K562 (cell line): ENCODE measurements around the gene PNPLA2. TPM values are rescaled to one million over a fixed set of nuclear protein-coding genes. Genes with fewer than 3 reads are reported as not detected.

Experiments used
- ATAC-seq: fragments of 200-7000 bp; cut with Tn5 transposase; 3 replicates; pipeline ENCODE4 v1.9.1; 2020; ENCODE audit warnings: moderate library complexity
- BruUV-seq: library from RNA; stranded (reverse); fragments of 400-500 nt; replicated peaks from 2 replicates; lab custom pipeline; 2021; lab: Mats Ljungman, UMichigan
- CTCF ChIA-PET: fragments of 300-600 bp; formaldehyde crosslinking; extraction: SDS; loops from one replicate; lab custom pipeline; 2021; ENCODE audit warnings: low intra/inter-chr PET ratio; lab: Yijun Ruan, JAX
- POLR2A ChIA-PET: fragments of 300-600, 350-650 bp; sonication (Branson Sonifier 250); formaldehyde crosslinking; extraction: SDS; loops from one replicate; lab custom pipeline; 2021; ENCODE audit warnings: antibody characterized with exemption, inconsistent platforms; lab: Yijun Ruan, JAX
- DNase-seq, 4 experiments: peaks; one replicate each; pipeline versions ENCODE4 v3.0.0 to v3.0.0-alpha.2; 2011 to 2018; ENCODE audit warnings: low spot score in 3 of 4, mixed read lengths in 3 of 4; ENCODE audit errors: extremely low read depth in 1 of 4
- FAIRE-seq: peaks from 2 replicates; lab custom pipeline; 2011; peaks lifted over from hg19 to GRCh38; lab: Jason Lieb, UNC
- H2AFZ ChIP-seq: 2 replicates; pipeline ENCODE4 v1.6.0; 2011; ENCODE audit warnings: low read depth, low read length, control low read depth, inconsistent platforms
- H3K27ac ChIP-seq: fragments of 200-600 bp; 3 replicates; pipeline ENCODE4 v1.8.0; 2011; ENCODE audit warnings: low read depth, mild to moderate bottlenecking, control low read depth, inconsistent platforms, low read length, moderate library complexity, mixed read lengths; ENCODE audit errors: extremely low read depth
- H3K27me3 ChIP-seq, 2 experiments: fragments of 300-600 bp in 1 of 2; 2 replicates in 1 of 2; 3 replicates in 1 of 2; pipeline versions ENCODE4 v1.6.0 to v1.8.0; 2011; ENCODE audit warnings: inconsistent platforms in 2 of 2, low read length in 2 of 2, mild to moderate bottlenecking in 1 of 2, mixed read lengths in 1 of 2, moderate library complexity in 1 of 2; ENCODE audit not compliant: control insufficient read depth in 2 of 2, insufficient read depth in 2 of 2
- H3K36me3 ChIP-seq: fragments of 300-600 bp; 3 replicates; pipeline ENCODE4 v1.8.0; 2011; ENCODE audit warnings: mild to moderate bottlenecking, low read length, inconsistent platforms; ENCODE audit not compliant: control insufficient read depth, insufficient read depth
- H3K4me1 ChIP-seq, 2 experiments: fragments of 200-600 bp in 1 of 2; replicated peaks in 1 of 2; 2 replicates in 1 of 2; 3 replicates in 1 of 2; pipeline versions ENCODE4 v1.5.1 to v1.8.0; 2011; ENCODE audit warnings: inconsistent platforms in 2 of 2, low read length in 2 of 2, mild to moderate bottlenecking in 1 of 2, mixed read lengths in 1 of 2, moderate library complexity in 1 of 2; ENCODE audit not compliant: control insufficient read depth in 2 of 2, insufficient read depth in 2 of 2
- H3K4me2 ChIP-seq: 2 replicates; pipeline ENCODE4 v1.6.1; 2011; ENCODE audit warnings: low read length, control low read depth, inconsistent platforms, mixed read lengths; ENCODE audit not compliant: insufficient read depth
- H3K4me3 ChIP-seq: fragments of 200-600 bp; sonication (generic), shearing (Covaris generic); 2 replicates; pipeline ENCODE4 v1.5.1; 2016; ENCODE audit warnings: control low read depth, inconsistent platforms
- H3K79me2 ChIP-seq: fragments of 200-600 bp; 3 replicates; pipeline ENCODE4 v1.8.0; 2011; ENCODE audit warnings: low read length, inconsistent platforms; ENCODE audit not compliant: control insufficient read depth, insufficient read depth
- H3K9ac ChIP-seq, 2 experiments: 2 replicates each; pipeline versions ENCODE4 v1.6.0 to v1.6.1; 2011; ENCODE audit warnings: low read depth in 2 of 2, low read length in 2 of 2, control low read depth in 1 of 2, inconsistent platforms in 1 of 2, mild to moderate bottlenecking in 1 of 2, mixed read lengths in 1 of 2; ENCODE audit not compliant: insufficient read depth in 1 of 2
- H3K9me1 ChIP-seq: one replicate; pipeline ENCODE4 v1.6.0; 2011; ENCODE audit warnings: inconsistent platforms, mild to moderate bottlenecking, low read length, moderate library complexity; ENCODE audit not compliant: control insufficient read depth, insufficient read depth
- H3K9me3 ChIP-seq: replicated peaks from 2 replicates; pipeline ENCODE4 v1.5.1; 2011; ENCODE audit warnings: low read depth, low read length, inconsistent platforms; ENCODE audit not compliant: control insufficient read depth, insufficient read depth
- H4K20me1 ChIP-seq: replicated peaks from 2 replicates; pipeline ENCODE4 v1.6.1; 2011; ENCODE audit warnings: low read length, inconsistent platforms, mixed read lengths; ENCODE audit not compliant: control insufficient read depth, insufficient read depth
- HNRNPLL ChIP-seq: fragments of 200-400 bp; formaldehyde crosslinking; IDR thresholded peaks from 2 replicates; pipeline ENCODE4 v1.6.1; 2017; ENCODE audit warnings: low read length, low read depth, mild to moderate bottlenecking; ENCODE audit not compliant: poor library complexity, severe bottlenecking
- POLR2G ChIP-seq: fragments of 200-400 bp; formaldehyde crosslinking; IDR thresholded peaks from 2 replicates; pipeline ENCODE4 v1.6.1; 2017; ENCODE audit warnings: low read depth, mild to moderate bottlenecking, antibody characterized with exemption, low read length, moderate library complexity
- SRSF7 ChIP-seq: fragments of 200-400 bp; formaldehyde crosslinking; optimal IDR thresholded peaks from 2 replicates; pipeline ENCODE3; 2017; ENCODE audit warnings: mild to moderate bottlenecking, low read depth, low read length
- WGBS: fragments of 100-300 bp; shearing (Covaris generic); methylation state at CpG from one replicate; pipeline ENCODE4 v1.1.6; 2016; ENCODE audit warnings: low coverage, mixed read lengths; ENCODE audit not compliant: insufficient coverage; ENCODE audit errors: missing lambda C conversion rate; 5-methylcytosine and 5-hydroxymethylcytosine counted together
- in situ Hi-C: fragments of 300-500 bp; cut with MboI; formaldehyde crosslinking; loops from 4 replicates; pipeline ENCODE4 v1.15.0; 2018; ENCODE audit warnings: inconsistent platforms, mixed read lengths
- intact Hi-C: fragments of 100-400 bp; cut with micrococcal nuclease; formaldehyde crosslinking; loops from 2 replicates; pipeline ENCODE4 v1.14.2; 2022
- polyA plus RNA-seq, 8 experiments: library from polyadenylated mRNA; depleted of rRNA in 4 of 8; stranded (reverse) in 5 of 8; unstranded in 3 of 8; fragments of >200 nt; fragmentation: Nextera tagmentation in 2 of 8; fragmentation: Illumina TruSeq in 1 of 8; extraction: Ambion mirVana in 2 of 8; extraction: Trizol in 1 of 8; gene quantifications; 2 replicates each; pipeline versions ENCODE4 v1.2.1 to v1.2.3, GENCODE V29; 2011 to 2014; ENCODE audit warnings: inconsistent platforms in 1 of 8, missing spikeins in 1 of 8
- total RNA-seq, 7 experiments: library from RNA; depleted of rRNA in 6 of 7; stranded (reverse); fragments of >200 nt in 6 of 7; fragmentation: Illumina TruSeq in 2 of 7; extraction: Trizol in 2 of 7; gene quantifications; 2 replicates each; pipeline versions ENCODE4 v1.2.1 to v1.2.3, GENCODE V29; 2011 to 2021; ENCODE audit warnings: low replicate concordance in 1 of 7
- TF ChIP-seq, protein P1 (sequence below): fragments of 450-650 bp; formaldehyde crosslinking; IDR thresholded peaks from 2 replicates; pipeline ENCODE4 v1.4.0; 2020; ENCODE audit warnings: mild to moderate bottlenecking, moderate library complexity

PNPLA2 gene
- total and polyA plus RNA-seq, 9 of the 15 experiments (the other 6 are each of a cell fraction or from before 2014, with no cell fraction given), result 0.39 to 87.1 (median 8.4) TPM

DNA sequence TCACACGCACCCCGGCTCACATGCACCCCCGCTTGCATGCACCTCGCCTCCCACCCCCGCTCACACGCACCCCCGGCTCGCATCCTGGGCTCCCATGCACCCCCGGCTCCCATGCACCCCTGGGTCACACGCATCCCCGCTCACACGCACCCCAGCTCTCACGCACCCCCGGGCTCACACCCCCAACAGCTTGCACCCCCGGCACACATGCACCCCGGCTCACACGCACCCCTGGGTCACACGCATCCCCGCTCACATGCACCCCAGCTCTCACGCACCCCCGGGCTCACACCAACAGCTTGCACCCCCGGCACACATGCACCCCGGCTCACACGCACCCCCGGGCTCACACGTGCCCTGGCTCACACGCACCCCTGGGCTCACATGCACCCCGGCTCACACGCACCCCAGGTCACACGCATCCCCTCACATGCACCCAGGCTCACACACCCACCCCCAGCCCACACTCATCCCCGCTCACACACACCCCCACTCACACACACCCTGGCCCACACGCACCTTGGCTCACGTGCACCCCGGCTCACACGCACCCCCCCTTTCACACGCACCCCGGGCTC lies 40.1 kb downstream of the PNPLA2 start:
- Histone ChIP-seq H3K9me1 (peaks cover 5% of the 10 kb centered on the region), H3K36me3 (no peaks in the 10 kb centered on the region), H3K79me2 (no peaks in the 10 kb centered on the region), H4K20me1 (peaks cover 17% of the 10 kb centered on the region), H3K9me3 (no peaks in the 10 kb centered on the region), H3K27ac (no peak overlapping the region), H2AFZ (no peak overlapping the region), H3K4me2 (no peak overlapping the region), H3K9ac (no peak overlapping the region; a peak in 1 of 4 replicates), H3K4me3 (no peak overlapping the region), H3K4me1 (peaks cover 14 to 95% of the 10 kb centered on the region in 2 experiments), H3K27me3 (no peaks in the 10 kb centered on the region)
- TF ChIP-seq, protein P1, sequence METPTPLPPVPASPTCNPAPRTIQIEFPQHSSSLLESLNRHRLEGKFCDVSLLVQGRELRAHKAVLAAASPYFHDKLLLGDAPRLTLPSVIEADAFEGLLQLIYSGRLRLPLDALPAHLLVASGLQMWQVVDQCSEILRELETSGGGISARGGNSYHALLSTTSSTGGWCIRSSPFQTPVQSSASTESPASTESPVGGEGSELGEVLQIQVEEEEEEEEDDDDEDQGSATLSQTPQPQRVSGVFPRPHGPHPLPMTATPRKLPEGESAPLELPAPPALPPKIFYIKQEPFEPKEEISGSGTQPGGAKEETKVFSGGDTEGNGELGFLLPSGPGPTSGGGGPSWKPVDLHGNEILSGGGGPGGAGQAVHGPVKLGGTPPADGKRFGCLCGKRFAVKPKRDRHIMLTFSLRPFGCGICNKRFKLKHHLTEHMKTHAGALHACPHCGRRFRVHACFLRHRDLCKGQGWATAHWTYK (CRISPR knock-in tag), result no peak
- TF ChIP-seq SRSF7 (peak; percentile 57), POLR2G (peak; percentile 17; the same call in 1 of the 2 replicates), HNRNPLL (peak; percentile 10)
- 90% methylated on average over 2 of the region's 37 CpGs for WGBS
- in situ Hi-C loops, result no loop called here
- DNase-seq (no peak), FAIRE-seq (no peak), ATAC-seq (no peak)
- ChIA-PET POLR2A (interaction anchor here (0.7 to 1.8 kb wide), 4 partner anchors 15 to 133 kb away, joined by 3 to 13 read pairs (median 4); partner anchors contain the start of genes POLR2L and TSPAN4), CTCF (no interaction called here)
- intact Hi-C loops, result no loop called here
- no TSS peak for BruUV-seq
